ENCODE results near the gene ENPP3. TPM values are rescaled to one million over a fixed set of nuclear protein-coding genes. Genes with fewer than 3 reads are reported as not detected.

The ENPP3 gene
- total RNA-seq, 1 experiment from 2014 or later: not detected

DNA sequence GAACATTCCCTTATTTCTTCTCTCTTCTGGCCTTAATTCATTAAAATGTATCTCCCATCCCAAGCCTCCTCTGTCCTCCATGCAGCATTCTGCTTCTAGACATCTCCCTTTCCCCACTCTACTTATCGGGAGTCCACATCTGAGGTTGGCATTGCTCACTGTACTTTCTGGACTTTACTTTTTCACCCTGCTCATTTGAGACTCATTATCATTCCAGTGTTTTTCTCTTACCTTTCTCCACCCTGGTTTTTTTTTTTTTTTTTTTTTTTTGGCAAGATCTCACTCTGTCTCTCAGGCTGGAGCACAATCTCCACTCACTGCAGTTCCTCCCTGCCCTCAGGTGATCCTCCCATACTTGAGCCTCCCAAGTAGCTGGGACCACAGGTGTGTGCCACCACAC is 4.5 kb downstream of the ENPP3 start:
- in situ Hi-C loops (cut with HindIII; ENCODE audit: low sequenced_read_pairs): no loop called here
- no peak for DNase-seq (ENCODE audit: low spot score)

DNA sequence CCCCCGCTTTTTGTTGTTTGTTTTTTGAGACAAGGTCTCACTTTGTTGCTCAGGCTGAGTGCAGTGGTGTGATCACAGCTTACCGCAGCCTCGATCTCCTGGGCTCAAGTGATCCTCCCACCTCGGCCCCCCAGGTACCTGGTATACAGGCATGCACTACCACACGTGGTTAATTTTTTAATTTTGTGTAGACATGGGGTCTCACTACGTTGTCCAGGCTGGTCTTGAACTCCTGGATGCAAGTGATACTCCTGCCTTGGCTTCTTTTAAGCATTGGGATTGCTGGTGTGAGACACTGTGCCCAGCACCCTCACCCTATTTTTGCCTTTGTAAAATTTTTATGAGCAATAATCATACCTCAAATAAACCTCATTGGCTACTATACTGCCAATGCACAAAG is 5.5 kb downstream of the ENPP3 start:
- DNase-seq (ENCODE audit: low spot score): no peak
- in situ Hi-C loops (cut with HindIII; ENCODE audit: low sequenced_read_pairs): no loop called here

DNA sequence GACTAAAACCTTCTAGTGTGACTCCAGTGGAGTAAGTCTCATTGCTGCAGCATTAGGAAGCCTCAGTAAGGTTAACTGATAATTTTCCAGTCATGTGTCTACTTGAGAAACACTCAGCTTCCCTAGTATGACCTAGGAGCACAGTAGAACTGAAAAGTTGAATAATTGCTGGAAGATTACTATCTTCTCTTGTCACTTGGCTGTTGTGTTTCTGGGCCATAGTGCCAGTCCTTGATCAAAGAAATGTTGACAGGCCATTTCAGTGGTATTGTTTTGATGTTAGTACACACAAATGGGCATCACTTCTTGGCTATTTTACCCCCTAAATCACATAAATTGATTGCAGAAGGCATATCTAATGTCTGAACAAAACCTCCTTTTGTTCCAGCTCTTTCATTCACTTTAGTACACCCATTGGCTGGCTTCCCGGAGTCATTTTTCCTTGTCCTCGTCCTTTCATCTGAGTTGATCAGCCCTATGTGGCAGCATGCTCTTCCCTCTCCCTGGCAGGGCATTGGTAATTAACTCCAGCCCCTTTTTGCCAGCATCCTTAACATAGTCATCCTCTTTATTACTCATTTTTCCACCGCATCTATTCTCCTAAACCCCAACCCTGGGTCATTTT is 6.0 kb downstream of the ENPP3 start:
- in situ Hi-C loops (cut with HindIII; ENCODE audit: low sequenced_read_pairs): no loop called here
- peak; percentile 12 for DNase-seq (ENCODE audit: low spot score)

DNA sequence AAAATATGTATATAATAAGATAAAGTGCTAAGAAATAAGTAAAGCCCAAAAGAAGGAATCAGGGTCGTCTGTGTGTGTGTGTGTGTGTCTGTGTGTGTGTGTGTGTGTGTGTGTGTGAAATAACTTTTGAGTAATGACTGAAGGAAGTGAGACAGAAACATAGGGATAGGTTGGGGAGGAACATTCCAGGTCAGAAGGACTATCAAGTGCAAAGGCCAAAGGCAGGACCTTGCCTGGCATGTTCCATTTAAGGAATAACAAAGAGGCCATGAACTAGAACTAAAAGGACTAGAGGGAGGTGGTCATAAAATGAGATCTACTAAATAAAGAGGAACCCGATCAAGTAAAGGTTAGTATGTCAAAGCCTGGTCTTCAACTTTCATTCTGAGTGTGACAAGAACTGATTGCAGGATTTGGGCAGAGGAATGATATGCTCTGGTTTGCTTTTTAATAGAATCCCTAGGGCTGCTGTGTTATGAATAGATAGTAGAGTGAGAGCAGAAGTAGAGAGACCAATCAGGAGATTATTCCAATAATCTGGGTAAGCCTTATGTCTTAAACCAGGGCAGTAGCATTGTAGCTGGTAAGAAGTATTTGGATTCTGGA is 6.9 kb downstream of the ENPP3 start:
- in situ Hi-C loops (cut with HindIII; ENCODE audit: low sequenced_read_pairs): no loop called here

DNA sequence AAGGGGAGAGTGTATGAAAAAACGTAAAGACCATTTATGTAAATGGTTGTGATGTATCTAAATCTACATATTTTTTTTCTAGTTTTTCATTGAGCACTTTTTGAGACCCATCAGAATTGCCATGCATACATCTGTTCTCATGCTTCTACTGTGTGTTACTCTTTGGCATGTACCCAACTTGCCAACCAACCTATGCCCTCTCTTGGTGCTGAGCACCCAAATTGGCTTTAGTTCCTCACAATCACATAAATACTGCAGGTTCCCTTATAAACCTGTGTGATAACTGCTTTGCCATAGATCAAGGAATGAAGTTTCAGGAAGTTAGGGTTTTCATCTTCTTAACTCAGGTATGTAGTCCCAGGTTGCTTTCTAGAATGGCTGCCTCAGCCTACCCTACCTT is 7.8 kb downstream of the ENPP3 start:
- in situ Hi-C loops (cut with HindIII; ENCODE audit: low sequenced_read_pairs): no loop called here
- no peak for DNase-seq (ENCODE audit: low spot score)

More for the DNA sequence above, 6.9 kb downstream of the ENPP3 start:
- no peak for DNase-seq (ENCODE audit: low spot score)

DNA sequence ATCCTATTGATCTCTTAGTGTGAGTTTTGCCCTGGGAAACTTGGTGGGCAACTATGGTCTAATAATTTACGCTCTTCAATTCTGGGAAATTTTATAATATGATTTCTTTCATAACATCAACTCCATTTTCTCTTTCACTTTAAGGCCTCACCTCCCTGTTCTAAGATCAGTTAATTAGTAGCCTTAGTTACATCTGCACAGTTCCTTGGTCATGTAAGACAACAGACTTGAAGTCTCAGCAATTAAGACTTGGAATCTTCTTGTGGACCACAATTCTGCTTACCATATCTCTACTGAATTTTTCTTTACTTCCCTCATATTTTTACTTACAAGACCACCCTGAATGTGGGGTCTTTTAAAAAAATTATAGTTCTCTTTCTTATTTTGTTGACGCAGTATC is 8.7 kb downstream of the ENPP3 start:
- in situ Hi-C loops (cut with HindIII; ENCODE audit: low sequenced_read_pairs): no loop called here
- no peak for DNase-seq (ENCODE audit: low spot score)

DNA sequence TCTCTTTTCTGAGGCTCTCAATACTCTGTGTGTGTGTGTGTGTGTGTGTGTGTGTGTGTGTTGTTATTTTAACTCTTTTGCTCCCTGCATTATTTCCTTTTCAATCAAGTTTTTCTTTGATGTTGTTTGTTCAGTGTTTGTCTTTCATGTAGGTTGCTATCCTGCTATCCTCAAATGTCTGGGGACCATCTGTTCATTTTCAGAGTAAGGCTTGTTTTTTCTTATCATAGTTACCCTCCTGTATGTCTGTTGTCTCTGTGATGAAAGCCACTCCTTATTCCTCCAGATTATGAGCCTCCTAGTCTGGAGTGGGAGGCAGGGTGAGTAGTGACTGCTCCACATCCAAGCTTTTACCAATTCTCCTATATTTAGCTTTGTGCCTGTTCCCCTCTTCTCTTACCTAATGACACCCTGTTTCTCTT is 9.2 kb downstream of the ENPP3 start:
- in situ Hi-C loops (cut with HindIII; ENCODE audit: low sequenced_read_pairs): no loop called here
- DNase-seq (ENCODE audit: low spot score): no peak

DNA sequence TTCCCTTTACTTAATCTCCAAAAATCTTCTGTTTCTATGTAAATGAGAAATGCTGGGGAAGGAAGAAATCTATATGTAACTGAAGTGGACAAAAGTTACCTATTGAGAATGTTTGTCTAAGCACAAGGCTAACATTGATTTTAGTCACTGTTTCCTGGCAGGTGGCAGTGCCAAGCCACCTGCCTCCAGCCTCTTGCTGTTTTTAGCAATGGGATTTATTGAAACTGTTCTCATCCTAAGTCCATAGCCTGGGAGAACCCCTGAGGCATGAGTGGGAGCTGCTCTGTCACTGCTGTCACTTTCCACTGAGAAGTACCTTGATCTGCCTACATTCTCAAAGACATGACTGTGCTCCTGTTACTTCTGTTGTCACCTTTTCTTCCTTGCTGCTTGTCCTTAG is 14.7 kb downstream of the ENPP3 start:
- DNase-seq (ENCODE audit: low spot score): no peak
- in situ Hi-C loops (cut with HindIII; ENCODE audit: low sequenced_read_pairs): no loop called here

DNA sequence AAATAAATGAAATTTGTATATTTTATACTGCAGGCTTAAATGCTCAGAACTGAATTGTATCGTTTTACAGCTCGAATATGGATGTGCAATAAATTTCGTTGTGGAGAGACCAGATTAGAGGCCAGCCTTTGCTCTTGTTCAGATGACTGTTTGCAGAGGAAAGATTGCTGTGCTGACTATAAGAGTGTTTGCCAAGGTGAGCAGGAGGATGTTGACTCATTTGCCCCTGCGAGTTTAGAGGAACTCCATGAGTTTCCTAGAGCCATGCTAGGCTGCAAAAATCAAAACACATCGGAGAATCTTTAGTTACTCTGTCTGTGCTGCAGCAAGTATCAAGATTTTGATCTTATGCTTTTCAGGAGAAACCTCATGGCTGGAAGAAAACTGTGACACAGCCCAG is 15.4 kb downstream of the ENPP3 start:
- no peak for DNase-seq (ENCODE audit: low spot score)
- in situ Hi-C loops (cut with HindIII; ENCODE audit: low sequenced_read_pairs): no loop called here

DNA sequence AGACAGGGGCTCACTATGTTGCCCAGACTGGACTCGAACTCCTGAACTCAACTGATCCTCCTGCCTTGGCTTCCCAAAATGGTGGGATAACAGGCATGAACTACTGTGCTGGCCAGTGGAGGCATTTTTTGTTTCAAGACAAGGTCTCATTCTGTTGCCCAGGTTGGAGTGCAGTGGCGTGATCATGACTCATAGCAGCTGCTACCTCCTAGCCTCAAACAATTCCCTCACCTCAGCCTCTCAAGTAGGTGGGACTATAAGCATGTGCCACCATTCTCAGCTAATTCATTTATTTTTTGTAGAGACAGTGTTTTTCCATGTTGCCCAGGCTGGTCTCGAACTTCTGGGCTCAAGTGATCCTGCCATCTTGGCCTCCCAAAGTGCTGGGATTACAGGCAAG is 17.2 kb downstream of the ENPP3 start:
- in situ Hi-C loops (cut with HindIII; ENCODE audit: low sequenced_read_pairs): no loop called here
- no peak for DNase-seq (ENCODE audit: low spot score)

DNA sequence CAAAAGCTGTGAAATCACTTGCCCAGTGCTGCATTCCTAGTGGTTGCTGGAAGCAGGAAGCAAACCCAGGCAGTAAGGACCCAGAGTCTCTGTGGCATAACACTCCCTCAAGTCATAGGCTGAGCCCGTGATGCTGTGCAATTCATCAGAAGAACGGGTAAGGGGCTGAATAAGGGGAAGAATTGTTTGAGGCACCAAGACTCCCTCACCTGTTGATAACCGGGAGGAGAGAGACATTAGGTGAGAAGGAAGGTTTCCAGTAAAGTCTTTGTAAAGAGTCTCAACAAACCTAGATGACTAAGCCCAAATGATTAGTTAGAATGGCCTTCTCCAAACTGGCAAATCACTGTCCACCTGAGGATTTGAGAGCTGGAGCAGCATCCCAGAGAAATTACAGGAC is 18.3 kb downstream of the ENPP3 start:
- in situ Hi-C loops (cut with HindIII; ENCODE audit: low sequenced_read_pairs): no loop called here
- no peak for DNase-seq (ENCODE audit: low spot score)

DNA sequence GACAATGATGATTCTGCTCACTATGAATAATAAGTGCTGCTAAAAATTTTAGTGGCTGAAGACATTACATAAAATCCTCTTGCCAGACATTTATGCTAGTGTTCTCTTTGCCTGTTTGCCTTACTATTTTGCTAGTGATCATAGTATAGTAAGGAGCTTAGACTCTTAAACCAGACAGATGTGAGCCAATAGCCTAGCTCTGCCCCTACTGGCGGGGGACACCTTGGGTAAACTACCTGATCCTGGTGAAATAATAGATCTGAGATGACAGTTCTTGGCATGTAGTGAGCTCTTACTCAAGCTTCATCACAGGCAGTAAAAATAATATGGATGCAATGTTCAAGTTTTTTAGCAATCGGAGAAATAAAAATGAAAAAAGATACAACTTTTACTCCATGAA is 18.8 kb downstream of the ENPP3 start:
- no peak for DNase-seq (ENCODE audit: low spot score)

DNA sequence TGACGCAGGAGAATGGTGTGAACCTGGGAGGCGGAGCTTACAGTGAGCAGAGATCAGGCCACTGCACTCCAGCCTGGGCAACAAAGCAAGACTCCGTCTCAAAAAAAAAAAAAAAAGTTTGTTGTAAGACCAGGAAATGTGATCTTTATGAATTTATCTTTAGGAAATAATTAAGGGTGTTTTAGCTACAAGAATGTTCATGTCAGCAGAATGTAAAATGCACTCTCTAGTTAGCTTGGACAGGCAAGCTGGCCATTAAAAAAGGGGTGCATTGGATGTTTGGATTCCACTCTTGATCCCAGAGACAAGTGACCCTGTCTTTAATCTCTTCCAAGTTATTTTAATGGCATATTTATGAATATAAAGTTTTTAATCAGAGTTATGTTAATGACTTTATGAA is 19.6 kb downstream of the ENPP3 start:
- no peak for DNase-seq (ENCODE audit: low spot score)
- in situ Hi-C loops (cut with HindIII; ENCODE audit: low sequenced_read_pairs): no loop called here

More for the DNA sequence above, 18.8 kb downstream of the ENPP3 start:
- in situ Hi-C loops (cut with HindIII; ENCODE audit: low sequenced_read_pairs): no loop called here

DNA sequence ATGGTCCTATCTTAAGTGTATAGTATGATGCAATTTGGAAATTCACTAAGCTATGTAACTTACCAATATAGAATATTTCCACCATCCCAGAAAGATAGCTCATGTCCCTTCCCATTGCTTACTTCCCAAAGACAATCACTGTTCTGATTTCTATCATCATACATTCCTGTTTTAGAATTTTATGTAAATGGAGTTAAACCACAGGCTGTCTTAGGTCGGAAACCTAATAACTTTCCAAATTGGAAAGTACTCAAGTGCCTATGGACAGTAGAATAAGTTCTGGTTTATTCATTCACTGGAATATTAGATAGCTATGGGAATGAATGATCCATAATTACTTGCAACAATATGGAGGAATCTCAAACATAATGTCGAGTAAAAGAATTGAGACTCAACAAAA is 20.1 kb downstream of the ENPP3 start:
- in situ Hi-C loops (cut with HindIII; ENCODE audit: low sequenced_read_pairs): no loop called here
- DNase-seq (ENCODE audit: low spot score): no peak

DNA sequence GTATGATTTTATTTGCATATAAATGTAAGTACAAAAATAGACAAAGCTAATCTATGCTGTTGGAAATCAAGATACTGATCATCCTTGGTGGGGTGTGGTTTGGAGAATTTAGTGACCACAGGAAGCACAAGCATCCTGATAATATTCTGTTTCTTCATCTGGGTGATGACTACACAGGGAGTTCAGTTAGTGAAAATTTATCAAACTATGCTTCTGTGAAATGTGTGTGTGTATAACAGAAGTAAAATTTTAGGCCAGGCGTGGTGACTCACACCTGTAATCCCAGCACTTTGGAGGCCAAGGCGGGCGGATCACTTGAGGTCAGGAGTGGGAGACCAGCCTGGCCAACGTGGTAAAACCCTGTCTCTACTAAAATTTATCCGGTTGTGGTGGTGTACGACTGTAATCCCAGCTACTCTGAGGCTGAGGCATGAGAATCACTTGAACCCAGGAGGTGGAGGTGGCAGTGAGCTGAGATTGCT is 20.6 kb downstream of the ENPP3 start:
- in situ Hi-C loops (cut with HindIII; ENCODE audit: low sequenced_read_pairs): no loop called here
- no peak for DNase-seq (ENCODE audit: low spot score)

DNA sequence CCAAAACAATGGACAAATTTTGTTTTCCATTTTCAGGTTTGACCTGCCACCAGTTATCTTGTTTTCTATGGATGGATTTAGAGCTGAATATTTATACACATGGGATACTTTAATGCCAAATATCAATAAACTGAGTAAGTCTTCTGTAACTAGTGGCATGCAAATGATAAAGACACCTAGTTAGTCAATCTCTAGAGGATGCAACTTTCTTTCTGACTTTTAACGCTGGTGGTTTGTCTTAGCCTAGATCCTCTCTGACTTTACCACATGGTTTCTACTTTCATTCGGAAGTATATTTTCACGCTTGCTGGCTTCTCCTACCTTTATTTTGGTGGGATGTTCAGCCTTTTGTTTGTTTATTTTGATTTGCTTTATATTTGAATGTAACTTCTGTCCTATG is 21.2 kb downstream of the ENPP3 start:
- DNase-seq (ENCODE audit: low spot score): no peak
- in situ Hi-C loops (cut with HindIII; ENCODE audit: low sequenced_read_pairs): no loop called here

DNA sequence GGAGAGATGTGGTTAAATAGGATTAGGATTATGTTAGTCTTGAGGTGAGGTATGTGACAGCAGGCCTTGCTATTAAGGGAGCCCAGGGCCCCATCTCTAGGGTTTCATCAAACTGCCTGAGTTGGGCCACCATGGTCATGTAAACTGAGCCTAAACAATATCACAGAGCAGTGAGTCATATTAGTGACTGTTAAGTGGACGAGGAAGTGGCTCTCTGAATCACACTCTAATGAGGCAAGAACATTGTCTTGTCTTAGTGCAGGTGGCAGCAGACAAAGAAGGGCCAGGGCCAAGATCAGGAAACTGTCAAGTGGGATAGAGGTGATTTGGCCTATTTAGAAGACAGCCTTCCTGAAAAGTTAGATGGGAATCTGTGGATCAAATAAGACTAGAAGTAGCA is 23.1 kb downstream of the ENPP3 start:
- no peak for DNase-seq (ENCODE audit: low spot score)
- in situ Hi-C loops (cut with HindIII; ENCODE audit: low sequenced_read_pairs): no loop called here

DNA sequence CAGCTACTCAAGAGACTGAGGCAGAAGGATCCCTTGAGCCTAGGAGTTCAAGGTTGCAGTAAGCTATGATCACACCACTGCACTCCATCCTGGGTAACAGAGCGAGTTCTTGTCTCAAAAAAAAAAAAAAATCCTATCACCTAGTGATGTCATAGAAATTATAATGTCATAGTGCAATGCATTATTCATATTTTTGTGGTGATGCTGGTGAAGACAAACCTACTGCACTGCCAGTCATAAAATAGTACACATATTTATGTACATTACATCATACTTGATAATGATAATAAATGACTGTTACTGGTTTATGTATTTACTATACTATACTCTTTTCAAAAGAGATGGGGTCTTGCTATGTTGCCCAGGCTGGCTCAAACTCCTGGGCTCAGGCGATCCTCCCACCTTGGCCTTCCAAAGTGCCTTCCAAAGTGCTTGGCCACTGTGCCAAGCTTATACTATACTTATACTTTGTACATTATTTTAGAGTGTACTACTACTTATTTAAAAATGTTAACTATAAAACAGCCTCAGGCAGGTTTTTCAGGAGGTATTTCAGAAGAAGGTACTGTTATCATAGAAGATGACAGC is 26.6 kb downstream of the ENPP3 start:
- DNase-seq (ENCODE audit: low spot score): no peak
- in situ Hi-C loops (cut with HindIII; ENCODE audit: low sequenced_read_pairs): no loop called here

DNA sequence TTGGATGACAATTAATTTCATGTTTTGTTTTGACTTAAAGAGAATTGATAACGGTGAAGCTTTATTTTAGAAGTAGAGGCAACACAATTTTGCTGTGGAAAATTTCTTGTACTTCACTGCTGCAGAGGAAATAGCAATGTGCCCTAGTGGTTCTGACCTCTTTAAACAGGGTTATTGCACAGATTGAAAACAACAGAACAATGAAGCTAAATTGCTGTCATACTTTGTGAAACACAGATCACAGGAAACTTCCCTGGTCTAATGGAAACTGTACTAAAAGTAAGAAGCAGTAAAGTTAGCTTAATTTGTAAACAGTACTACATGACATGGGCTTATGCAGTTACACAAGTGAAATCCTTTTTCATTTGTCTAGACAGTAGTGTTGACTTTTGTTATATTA is 32.8 kb downstream of the ENPP3 start:
- no peak for DNase-seq (ENCODE audit: low spot score)
- in situ Hi-C loops (cut with HindIII; ENCODE audit: low sequenced_read_pairs): no loop called here

DNA sequence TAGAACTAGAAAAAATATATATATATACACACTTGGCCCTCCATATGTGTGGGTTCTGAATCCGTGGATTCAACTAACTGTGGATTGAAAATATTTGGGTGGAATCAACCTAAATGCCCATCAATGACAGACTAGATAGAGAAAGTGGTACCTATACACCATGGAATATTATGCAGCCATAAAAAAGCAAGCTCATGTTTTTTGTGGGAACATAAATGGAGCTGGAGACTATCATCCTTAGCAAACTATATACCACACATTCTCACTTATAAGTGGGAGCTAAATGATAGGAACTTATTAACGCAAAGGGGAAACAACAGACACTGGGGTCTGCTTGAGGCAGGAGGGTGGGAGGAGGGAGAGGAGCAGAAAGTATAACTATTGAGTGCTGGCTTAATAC is 36.1 kb downstream of the ENPP3 start:
- no peak for DNase-seq (ENCODE audit: low spot score)
- in situ Hi-C loops (cut with HindIII; ENCODE audit: low sequenced_read_pairs): no loop called here

DNA sequence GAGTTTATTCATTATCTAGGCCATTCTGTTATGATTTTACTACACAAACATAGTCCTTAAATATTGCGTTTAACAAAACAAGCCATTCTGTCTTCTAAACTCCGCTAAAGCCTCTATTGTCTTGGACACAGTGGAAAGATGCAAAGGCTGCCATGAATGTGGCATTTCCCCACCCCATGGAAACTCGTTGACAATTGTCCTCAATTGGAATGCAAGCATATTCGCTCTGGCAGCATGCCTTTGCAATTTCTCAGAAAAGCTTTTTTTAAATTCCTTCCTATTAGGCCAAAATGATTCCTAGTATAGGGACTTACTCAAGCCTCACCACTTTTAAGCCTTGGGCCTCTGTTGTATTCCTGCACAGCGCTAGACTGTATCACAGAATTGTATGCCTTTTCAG is 41.3 kb downstream of the ENPP3 start:
- DNase-seq (ENCODE audit: low spot score): no peak
- in situ Hi-C loops (cut with HindIII; ENCODE audit: low sequenced_read_pairs): no loop called here
